Measurements from ENCODE around the gene COQ10B. TPM values are rescaled to one million over a fixed set of nuclear protein-coding genes. Genes with fewer than 3 reads are reported as not detected.

COQ10B gene
- total and polyA plus RNA-seq, 2 donors (not counting 3 experiments of a cell fraction or from before 2014, with no cell fraction given), result 2.4 to 15.1 TPM

DNA sequence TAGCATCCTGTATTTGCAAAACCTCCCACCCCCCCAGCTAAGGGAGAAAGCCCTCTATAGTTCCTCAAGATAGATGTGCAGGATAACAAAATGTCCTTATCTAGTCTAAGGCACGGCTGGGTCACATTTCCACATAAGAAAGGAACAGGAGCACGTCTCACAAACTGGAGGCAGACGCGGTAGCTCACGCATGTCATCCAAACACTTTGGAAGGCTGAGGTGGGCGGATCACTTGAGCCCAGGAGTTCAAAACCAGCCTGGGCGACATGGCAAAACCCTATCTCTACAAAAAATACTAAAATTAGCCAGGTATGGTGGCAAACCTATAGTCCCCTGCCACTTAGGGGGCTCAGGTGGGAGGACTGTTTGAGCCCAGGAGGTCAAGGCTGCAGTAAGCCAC lies 27.8 kb upstream of the COQ10B start:
- H3K4me2 ChIP-seq (ENCODE audit: insufficient read depth, low read length), result no peak overlapping the region
- no peak overlapping the region for H2AFZ ChIP-seq (ENCODE audit: low read depth, low read length)
- intact Hi-C loops (cut with micrococcal nuclease), result no loop called here
- peaks cover 38% of the 10 kb centered on the region for H4K20me1 ChIP-seq (replicated peaks; ENCODE audit: control insufficient read depth, extremely low read depth, insufficient read depth, low read length)
- peaks cover 3% of the 10 kb centered on the region for H3K9me1 ChIP-seq (replicated peaks; ENCODE audit: control insufficient read depth, extremely low read depth, insufficient read depth, low read length)
- CTCF ChIA-PET, result interaction anchor here (1.0 to 1.9 kb wide), 2 partner anchors 9 to 16 kb away, joined by 3 to 5 read pairs; partner anchors contain the start of gene SF3B1
- no peaks in the 10 kb centered on the region for H3K27me3 ChIP-seq (ENCODE audit: control insufficient read depth in 2 of 2, insufficient read depth in 2 of 2, low read length in 2 of 2)
- H3K27ac ChIP-seq (ENCODE audit: insufficient read depth, low read depth, low read length), result no peak overlapping the region
- H3K36me3 ChIP-seq (ENCODE audit: control insufficient read depth in 2 of 2, extremely low read depth in 1 of 2, insufficient read depth in 2 of 2, low read length in 2 of 2), result peaks cover 7 to 12% of the 10 kb centered on the region in 2 experiments
- no TSS peak for BruUV-seq (replicated peaks)
- dilution Hi-C loops (cut with MboI; ENCODE audit: extremely low pct_ligation_motif_present, low sequenced_read_pairs), result no loop called here
- H3K79me2 ChIP-seq (ENCODE audit: control insufficient read depth, insufficient read depth, low read length), result peaks cover 95% of the 10 kb centered on the region
- no peak overlapping the region for H3K9ac ChIP-seq (replicated peaks; ENCODE audit: extremely low read depth, insufficient read depth, low read length)
- H3K4me1 ChIP-seq (ENCODE audit: control insufficient read depth, extremely low read depth, insufficient read depth, low read length), result no peaks in the 10 kb centered on the region
- DNase-seq (ENCODE audit: low read depth, low spot score), result no peak
- no peak for FAIRE-seq
- no peaks in the 10 kb centered on the region for H3K9me3 ChIP-seq (replicated peaks; ENCODE audit: control insufficient read depth, insufficient read depth, low read length)
- TF ChIP-seq, protein P1, sequence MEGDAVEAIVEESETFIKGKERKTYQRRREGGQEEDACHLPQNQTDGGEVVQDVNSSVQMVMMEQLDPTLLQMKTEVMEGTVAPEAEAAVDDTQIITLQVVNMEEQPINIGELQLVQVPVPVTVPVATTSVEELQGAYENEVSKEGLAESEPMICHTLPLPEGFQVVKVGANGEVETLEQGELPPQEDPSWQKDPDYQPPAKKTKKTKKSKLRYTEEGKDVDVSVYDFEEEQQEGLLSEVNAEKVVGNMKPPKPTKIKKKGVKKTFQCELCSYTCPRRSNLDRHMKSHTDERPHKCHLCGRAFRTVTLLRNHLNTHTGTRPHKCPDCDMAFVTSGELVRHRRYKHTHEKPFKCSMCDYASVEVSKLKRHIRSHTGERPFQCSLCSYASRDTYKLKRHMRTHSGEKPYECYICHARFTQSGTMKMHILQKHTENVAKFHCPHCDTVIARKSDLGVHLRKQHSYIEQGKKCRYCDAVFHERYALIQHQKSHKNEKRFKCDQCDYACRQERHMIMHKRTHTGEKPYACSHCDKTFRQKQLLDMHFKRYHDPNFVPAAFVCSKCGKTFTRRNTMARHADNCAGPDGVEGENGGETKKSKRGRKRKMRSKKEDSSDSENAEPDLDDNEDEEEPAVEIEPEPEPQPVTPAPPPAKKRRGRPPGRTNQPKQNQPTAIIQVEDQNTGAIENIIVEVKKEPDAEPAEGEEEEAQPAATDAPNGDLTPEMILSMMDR (IDR thresholded peaks at IDR 0.05; ENCODE audit: extremely low read depth in 1 of 2, insufficient read depth in 1 of 2, low read depth in 1 of 2, low read length in 2 of 2), result no peak
- TF ChIP-seq MYC (IDR thresholded peaks at IDR 0.05; ENCODE audit: low read depth, low read length) (no peak), POLR2AphosphoS5 (IDR thresholded peaks at IDR 0.05; ENCODE audit: insufficient read depth, low read depth, low read length) (no peak), POLR2A (IDR thresholded peaks at IDR 0.05; ENCODE audit: low read depth, low read length) (no peak), GATA2 (IDR thresholded peaks at IDR 0.05; ENCODE audit: insufficient read depth, insufficient read length, low read depth, low read length) (no peak), FOS (IDR thresholded peaks at IDR 0.05; ENCODE audit: borderline replicate concordance, insufficient read depth, low read length) (no peak), EZH2 (IDR thresholded peaks at IDR 0.05; ENCODE audit: borderline replicate concordance, low read depth, low read length, severe bottlenecking) (no peak), JUN (IDR thresholded peaks at IDR 0.05; ENCODE audit: borderline replicate concordance, insufficient read depth, insufficient read length, low read depth) (no peak)
- TF ChIP-seq, protein P2, sequence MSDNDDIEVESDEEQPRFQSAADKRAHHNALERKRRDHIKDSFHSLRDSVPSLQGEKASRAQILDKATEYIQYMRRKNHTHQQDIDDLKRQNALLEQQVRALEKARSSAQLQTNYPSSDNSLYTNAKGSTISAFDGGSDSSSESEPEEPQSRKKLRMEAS (IDR thresholded peaks at IDR 0.05; ENCODE audit: insufficient read depth, insufficient read length), result no peak
- no peak overlapping the region for H3K4me3 ChIP-seq (replicated peaks in 1 of 3; ENCODE audit: insufficient read depth in 1 of 3, low read depth in 1 of 3, low read length in 3 of 3)
- POLR2A ChIA-PET, result interaction anchor here (0.6 to 0.8 kb wide), 2 partner anchors 10 to 41 kb away, joined by 3 to 4 read pairs; partner anchors contain the start of gene SF3B1

Data from endothelial cell of umbilical vein (primary cell).